ENCODE data around the gene MARK2.
"Not testable (repeated sequence)": the region's sequence is repeated elsewhere in the genome, so short reads cannot be mapped to it uniquely, and the experiment has no call there.

MARK2 gene

GRCh38 chr11:63853476-63853875, 14.6 kb downstream of the MARK2 start:
- DNase-seq (ENCODE audit: low read depth, low spot score): no peak

DNA sequence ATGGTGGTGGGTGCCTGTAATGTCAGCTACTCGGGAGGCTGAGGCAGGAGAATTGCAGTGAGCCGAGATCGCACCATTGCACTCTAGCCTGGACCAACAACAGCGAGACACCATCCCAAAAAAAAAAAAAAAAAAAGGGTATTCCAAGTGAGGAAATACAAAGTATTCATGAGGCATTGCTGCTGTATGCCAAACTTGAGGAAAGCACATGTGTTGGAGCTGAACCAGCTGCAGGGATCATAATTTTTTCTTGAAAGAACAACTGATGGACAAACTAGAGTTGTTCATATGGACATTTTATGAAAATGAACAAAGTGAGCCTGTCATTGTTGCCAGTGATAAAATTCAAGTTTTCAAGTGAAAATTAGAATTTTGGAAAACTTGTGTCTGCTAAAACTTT, 15.8 kb downstream of the MARK2 start:
- no peak for DNase-seq (ENCODE audit: low read depth, low spot score)

- DNase-seq (ENCODE audit: low read depth, low spot score): no peak
These were observed 17.1 kb downstream of the MARK2 start for GRCh38 chr11:63855975-63856374.

- DNase-seq (ENCODE audit: low read depth, low spot score): no peak
These were observed 20.0 kb downstream of the MARK2 start for GRCh38 chr11:63858628-63859550.

GRCh38 chr11:63862923-63863322, 24.0 kb downstream of the MARK2 start:
- DNase-seq (ENCODE audit: low read depth, low spot score): no peak

DNA sequence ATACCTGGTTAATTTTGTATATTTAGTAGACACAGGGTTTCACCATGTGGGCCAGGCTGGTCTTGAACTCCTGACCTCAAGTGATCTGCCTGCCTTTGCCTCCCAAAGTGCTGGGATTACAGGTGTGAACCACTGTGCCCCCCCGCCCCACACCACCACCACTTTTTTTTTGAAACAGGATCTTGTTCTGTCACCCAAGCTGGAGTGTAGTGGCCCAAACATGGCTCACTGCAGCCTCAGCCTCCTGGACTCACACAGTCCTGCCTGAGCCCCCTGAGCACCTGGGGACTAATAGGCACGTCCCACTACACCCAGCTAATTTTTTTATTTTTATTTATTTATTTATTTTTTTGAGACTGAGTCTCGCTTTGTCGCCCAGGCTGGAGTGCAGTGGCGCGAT, 24.7 kb downstream of the MARK2 start:
- DNase-seq (ENCODE audit: low read depth, low spot score): not testable (repeated sequence)

DNA sequence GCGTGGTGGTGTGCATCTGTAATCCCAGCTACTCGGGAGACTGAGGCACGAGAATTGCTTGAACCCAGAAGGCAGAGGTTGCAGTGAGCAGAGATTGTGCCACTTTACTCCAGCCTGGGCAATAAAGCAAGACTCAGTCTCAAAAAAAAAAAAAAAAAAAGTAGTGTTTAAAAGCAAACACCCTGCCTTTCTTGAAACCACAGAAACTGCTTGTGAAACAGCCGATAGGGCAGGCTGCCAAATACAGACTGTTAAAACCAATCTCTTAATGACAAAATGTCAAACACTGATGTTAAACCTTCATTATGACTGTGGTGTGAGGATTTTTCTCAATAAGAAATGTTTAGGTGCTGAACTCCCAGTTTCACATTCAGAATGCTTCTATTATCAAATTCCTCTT, 27.3 kb downstream of the MARK2 start:
- DNase-seq (ENCODE audit: low read depth, low spot score): peak; percentile 50

DNA sequence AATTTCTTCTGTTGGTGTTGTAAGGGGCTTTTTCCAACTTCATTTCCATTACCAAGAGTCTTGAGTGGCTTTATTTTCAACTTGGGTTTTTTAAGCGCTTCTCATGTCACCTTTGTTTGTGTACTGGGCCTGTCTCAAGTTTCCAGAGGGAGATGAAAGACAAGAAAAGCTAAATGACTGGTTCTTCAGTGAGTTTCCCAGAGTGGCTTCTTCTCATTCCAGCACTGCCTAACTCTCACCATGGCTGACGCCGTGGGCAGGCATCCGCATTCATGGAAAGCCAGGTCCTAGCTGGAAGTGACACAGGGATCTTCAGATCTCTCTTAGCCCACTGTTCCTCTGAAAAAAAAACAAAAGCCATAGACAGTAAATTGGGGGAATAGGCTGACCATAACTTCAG, 28.6 kb downstream of the MARK2 start:
- DNase-seq (ENCODE audit: low read depth, low spot score): no peak

DNA sequence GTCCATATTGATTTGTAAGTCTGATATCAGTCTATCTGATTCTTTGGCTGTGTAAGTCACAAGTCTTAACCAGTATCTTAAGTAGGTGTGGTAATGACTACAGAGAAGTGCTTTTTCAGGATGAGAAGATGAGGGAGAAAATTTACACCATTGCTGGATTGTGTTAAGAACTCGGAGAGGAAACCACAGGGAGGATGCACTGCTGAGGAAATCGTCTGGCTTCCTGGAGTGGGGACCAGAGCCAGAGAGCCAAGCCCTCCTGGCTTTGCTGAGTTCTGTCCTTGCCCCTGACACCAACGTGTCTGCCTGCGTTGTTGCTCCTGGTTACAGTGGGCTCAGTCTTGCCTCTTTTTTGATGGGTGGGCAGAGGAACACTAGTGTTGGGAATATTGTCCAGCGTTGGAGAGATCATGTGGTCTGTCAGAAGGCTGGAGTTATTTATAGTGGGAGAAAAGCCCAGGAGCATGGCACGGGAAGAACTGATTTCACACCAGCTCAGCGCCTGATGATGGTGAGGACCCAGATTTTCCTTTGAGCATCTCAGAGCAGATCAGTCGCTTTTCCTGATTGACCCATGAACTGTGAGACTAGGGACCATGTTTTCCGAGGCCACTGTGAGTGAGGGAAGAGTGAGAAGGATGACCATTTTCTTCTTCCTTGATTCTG, 29.6 kb downstream of the MARK2 start:
- DNase-seq (ENCODE audit: low read depth, low spot score): no peak

GRCh38 chr11:63869171-63869591, 30.3 kb downstream of the MARK2 start:
- DNase-seq (ENCODE audit: low read depth, low spot score): no peak

- no peak for DNase-seq (ENCODE audit: low read depth, low spot score)
These were observed 30.8 kb downstream of the MARK2 start for GRCh38 chr11:63869683-63870082.

GRCh38 chr11:63870351-63871140, 31.6 kb downstream of the MARK2 start:
- DNase-seq (ENCODE audit: low read depth, low spot score): no peak

DNA sequence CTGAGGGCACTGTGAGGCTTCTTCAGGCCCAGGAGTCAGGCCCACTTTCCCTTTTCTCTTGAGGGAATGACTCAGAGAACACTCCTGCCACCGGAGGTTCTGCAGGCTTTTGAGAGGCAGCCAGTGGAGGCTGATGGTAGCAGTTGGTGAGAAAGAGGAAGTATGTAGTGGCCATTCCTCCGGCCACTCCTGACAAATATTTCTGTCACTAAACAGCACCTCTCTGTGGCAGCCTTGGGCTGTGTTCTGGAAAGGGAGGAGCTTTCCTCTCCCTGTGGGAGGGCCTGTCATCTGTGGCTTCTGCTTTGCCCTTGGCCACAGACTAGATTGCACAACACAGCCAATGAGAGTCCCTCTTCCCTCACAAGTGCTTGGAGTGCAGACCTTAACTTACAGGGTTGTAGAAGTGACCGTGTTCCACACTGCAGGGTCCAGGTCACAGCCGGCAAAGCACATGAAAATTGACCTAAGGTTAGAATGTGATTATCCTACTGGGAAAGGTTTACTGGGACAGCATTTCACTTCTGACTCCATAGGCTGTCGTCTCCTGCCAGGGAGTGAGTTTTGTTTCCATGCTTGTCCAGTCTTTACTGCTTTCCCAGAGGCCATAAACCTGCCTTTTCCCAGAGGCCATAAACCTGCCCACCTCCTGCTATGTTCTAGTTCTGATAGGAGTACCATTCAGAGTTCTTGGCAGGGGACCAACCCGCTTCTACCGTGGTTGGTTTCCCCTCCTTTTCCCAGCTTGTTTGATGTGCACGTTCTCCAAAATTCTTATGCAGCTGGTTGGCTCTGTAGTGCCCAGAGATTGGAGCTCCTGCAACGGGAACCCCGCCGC, 33.3 kb downstream of the MARK2 start:
- no peak for DNase-seq (ENCODE audit: low read depth, low spot score)

GRCh38 chr11:63872800-63873197, 33.9 kb downstream of the MARK2 start:
- DNase-seq (ENCODE audit: low read depth, low spot score): no peak

DNA sequence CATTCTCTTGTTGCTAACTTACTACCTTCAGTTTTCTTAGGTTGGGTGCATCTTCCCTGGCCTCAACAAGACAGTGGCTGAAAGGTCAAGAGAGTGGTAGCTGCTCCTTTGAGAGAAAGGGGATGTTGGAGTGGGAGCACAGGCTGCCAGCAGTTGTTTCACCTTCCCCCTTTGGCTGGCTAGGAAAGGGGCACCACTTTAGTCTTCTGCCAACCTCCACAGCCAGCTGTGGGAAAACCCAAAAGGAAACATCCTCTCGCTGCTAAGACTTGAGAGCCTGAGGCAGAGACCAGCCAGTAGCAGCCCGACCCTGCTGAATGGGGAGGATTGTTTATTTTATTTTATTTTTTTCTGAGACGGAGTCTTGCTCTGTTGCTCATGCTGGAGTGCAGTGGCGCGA, 34.4 kb downstream of the MARK2 start:
- DNase-seq (ENCODE audit: low read depth, low spot score): no peak

GRCh38 chr11:63874511-63874910, 35.6 kb downstream of the MARK2 start:
- DNase-seq (ENCODE audit: low read depth, low spot score): no peak

DNA sequence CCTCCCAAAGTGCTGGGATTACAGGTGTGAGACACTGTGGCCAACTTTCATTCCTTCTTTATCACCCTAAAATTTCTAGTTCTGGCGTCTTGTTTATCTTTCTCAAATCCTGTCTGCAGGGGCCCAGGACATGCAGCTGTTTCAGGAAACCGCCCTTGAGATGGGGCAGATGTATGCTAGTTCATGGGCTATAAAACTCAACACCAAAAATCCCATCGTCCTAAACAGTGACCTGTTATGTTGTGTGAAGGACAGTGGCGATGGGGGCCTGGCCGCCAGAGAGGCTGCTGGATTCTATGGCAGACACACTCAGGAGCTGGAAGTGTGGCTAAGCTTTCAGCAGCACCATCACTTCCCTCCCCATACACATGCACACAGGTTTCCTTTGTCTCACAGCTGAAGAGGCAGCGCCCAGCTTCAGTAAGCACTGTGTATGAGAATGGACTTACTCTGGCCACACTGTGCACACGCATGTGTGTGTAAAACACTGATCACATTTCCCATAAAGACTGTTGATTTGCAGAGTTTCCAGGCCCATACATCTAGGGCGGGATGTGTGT, 36.7 kb downstream of the MARK2 start:
- DNase-seq (ENCODE audit: low read depth, low spot score): no peak

GRCh38 chr11:63876616-63877015, 37.7 kb downstream of the MARK2 start:
- DNase-seq (ENCODE audit: low read depth, low spot score): no peak

GRCh38 chr11:63877658-63878241, 38.8 kb downstream of the MARK2 start:
- no peak for DNase-seq (ENCODE audit: low read depth, low spot score)

DNA sequence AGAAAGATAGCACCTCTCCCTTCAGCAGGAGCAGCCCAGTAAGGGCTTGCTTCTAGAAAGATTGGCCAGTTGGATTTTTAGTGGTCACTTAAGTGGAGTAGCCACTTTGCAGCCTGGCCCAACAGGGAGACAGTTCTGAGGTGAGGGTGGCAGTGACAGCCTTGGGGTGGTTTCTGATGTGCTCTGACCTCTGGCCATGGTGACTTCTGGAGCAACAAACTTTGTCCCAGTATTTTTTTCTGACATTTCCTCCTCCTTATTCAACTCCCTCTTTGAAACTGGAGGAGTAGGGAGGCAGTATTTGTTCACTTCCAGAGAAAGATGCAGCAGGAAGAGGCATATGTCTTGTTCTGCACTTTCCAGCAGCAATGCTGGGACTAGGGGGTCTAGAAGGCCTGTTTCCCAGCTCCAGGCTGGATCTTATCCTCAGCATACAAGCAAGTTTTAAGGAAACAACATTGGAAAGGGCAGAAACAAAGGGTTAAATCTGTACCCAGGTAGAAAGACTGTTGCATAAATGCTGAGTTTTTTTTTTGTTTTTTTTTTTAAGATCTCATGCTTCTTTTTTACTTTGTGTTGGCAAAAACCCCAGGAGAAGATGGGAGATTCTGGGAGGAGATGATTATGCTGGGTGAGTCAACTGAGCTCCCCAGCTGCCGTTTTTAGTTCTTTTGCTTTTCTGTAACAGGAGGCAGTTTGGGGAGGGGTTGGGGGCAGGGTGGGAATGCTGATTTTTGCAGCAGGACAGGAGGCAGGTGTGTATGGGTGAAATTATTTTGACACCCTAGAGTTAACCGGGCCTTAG, 40.9 kb downstream of the MARK2 start:
- DNase-seq (ENCODE audit: low read depth, low spot score): no peak

All from activated CD4-positive, CD25-positive, alpha-beta regulatory T cell treated with anti-CD3 and anti-CD28 coated beads, Interleukin-2, amount 50 U/mL, for 16 hours (primary cell).